Lung microvascular endothelial cell (primary cell): ENCODE data around the gene TASP1. TPM values are rescaled to one million over a fixed set of nuclear protein-coding genes. Genes with fewer than 3 reads are reported as not detected.
"Not testable (repeated sequence)": the region's sequence is repeated elsewhere in the genome, so short reads cannot be mapped to it uniquely, and the experiment has no call there.

Source experiments
- DNase-seq, 2 donors: peaks; one replicate each; pipeline versions ENCODE4 v3.0.0 to v3.0.0-alpha.2; 2010; ENCODE audit warnings: low read depth in 2 of 2
- total RNA-seq: library from RNA; depleted of rRNA; stranded (reverse); fragments of >200 nt; gene quantifications from 2 replicates; pipeline ENCODE4 v1.2.1, GENCODE V29; 2014

TASP1 gene
- total RNA-seq, 1 donor from 2014 or later: 6.5 TPM

GRCh38 chr20:13648291-13649228 lies 9.8 kb upstream of the TASP1 start:
- DNase-seq: no peak

DNA sequence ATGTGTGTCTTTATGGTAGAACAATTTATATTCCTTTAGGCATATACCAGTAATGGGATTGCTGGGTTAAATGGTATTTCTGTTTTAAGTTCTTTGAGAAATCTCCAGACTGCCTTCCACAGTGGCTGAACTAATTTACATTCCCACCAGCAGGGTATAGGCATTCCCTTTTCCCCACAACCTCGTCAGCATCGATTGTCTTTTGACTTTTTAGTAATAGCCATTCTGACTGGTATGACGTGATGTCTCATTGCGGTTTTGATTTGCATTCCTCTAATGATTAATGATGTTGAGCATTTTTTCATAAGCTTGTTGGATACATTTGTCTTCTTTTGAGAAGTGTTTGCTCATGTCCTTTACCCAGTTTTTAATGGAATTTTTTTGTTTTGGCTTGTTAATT lies 5.3 kb upstream of the TASP1 start:
- DNase-seq: peak in 1 of 2 donors; percentile 7

- DNase-seq: peak in 1 of 2 donors; percentile 4
Measured at GRCh38 chr20:13639150-13639497, 392 bp upstream of the TASP1 start.

- DNase-seq: peak in 1 of 2 donors; percentile 24
Measured at GRCh38 chr20:13638162-13638495, 603 bp downstream of the TASP1 start.

GRCh38 chr20:13632431-13632830 lies 6.3 kb downstream of the TASP1 start:
- no peak for DNase-seq

- peak in 1 of 2 donors; percentile 43 for DNase-seq
Measured at GRCh38 chr20:13627525-13627924, 11.2 kb downstream of the TASP1 start.

DNA sequence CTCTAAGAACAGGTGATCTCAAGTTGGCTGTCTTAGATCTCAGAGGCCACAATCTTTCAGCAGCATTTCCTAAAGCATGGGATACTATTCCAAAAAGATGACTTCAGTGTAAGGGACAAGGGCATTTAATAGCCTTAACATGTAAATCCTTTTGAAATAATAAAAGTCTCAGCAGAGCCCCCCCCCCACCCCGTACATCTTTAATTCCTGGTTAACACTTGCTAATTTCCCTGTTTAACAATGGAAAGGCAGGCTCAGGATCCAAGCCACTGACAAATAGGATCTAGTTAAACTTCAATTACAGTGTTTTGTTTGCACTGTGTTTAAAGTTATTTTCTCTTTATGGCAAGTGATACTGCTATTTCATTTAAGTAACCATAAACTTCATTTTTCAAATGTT lies 12.0 kb downstream of the TASP1 start:
- DNase-seq: no peak

- no peak for DNase-seq
Measured at GRCh38 chr20:13625304-13625979, 13.3 kb downstream of the TASP1 start.

DNA sequence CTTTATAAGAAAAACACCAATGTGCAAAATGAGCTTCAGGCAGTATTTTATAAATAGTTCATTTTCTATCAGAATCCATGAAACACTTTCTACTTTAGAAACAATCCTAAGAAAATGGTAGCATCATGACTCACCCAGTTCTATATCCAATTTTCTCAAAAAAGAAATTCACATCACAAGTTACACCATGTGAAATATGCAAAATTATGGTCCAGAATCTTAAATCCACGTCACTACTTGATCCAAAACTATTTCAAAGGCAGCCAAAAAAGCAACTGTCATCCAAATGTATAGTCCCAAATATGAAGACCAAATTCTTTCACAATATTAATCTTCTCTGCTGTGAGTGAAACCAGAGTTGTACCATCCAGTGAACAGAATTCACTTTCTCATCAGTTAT lies 19.3 kb downstream of the TASP1 start:
- DNase-seq: not testable (repeated sequence)

GRCh38 chr20:13618456-13618855 lies 20.3 kb downstream of the TASP1 start:
- not testable (repeated sequence) for DNase-seq

GRCh38 chr20:13617585-13617984 lies 21.1 kb downstream of the TASP1 start:
- not testable (repeated sequence) for DNase-seq

GRCh38 chr20:13616713-13617112 lies 22.0 kb downstream of the TASP1 start:
- DNase-seq: not testable (repeated sequence)

DNA sequence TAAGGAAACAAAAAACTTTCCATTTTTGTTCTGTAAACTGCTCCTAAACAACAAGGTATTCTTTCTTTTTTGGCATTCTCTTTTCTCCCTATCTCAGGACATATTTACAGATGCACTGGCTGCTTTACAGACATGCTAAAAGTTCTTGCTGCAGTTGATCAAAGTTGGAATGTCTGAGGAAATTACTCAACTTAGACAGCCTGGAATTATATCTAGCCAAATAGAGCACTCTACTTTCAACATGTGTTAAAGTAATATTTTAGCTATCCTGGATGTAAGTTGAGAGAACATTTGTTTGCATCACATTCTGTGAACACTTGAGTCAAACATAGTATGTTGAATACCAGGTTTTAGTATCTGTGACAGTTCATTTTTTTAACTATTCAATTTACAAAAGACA lies 24.8 kb downstream of the TASP1 start:
- peak; percentile 1 to 10 for DNase-seq

- DNase-seq: no peak
Measured at GRCh38 chr20:13611611-13612125, 27.1 kb downstream of the TASP1 start.

GRCh38 chr20:13610184-13610583 lies 28.5 kb downstream of the TASP1 start:
- no peak for DNase-seq

DNA sequence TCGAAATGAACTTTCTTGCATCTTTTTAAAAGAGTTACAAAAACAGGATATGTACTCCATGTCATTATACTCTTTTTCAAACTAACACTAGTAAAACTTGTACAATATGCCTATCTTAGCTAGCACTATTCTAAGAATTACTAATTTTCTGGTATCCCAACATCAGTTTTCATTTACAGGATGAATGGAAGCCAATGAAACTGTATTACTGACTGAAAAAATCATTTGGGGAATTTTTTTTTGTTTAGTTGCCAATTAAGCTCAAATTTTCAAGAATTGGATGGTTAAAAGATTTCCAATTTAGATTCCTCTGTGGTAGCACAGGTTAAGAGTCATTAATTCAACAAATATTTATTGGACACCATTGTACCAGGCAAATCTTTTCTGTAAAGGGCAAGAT lies 30.7 kb downstream of the TASP1 start:
- DNase-seq: no peak

DNA sequence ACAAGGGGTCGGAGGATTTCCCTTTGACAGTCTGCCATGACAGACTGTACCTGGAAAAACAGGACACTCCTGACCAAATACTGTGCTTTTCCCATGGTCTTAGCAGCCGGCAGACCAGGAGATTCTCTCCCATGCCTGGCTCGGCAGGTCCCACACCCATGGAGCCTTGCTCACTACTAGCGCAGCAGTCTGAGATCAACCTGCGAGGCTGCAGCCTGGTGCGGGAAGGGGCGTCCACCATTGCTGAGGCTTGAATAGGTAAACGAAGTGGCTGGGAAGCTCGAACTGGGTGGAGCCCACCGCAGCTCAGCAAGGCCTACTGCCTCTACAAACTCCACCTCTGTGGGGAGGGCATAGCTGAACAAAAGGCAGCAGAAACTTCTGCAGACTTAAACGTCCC lies 45.3 kb downstream of the TASP1 start:
- DNase-seq: not testable (repeated sequence)

DNA sequence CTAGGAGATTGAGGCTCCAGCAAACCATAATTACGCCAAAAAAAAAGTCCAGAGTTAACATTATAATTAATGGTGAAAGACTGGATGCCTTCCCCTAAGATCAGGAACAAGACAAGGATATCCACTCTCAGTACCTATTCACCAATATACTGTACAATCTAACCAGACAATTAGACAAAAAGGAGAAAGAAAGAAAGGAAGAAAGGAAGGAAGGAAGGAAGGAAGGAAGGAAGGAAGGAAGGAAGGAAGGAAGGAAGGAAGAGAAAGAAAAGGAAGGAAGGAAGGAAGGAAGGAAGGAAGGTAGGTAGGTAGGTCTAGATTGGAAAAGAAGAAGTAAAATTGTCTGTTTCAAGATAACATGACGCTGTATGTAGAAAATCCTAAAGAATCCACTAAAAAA lies 50.7 kb downstream of the TASP1 start:
- DNase-seq: no peak

GRCh38 chr20:13587370-13587769 lies 51.4 kb downstream of the TASP1 start:
- DNase-seq: no peak

GRCh38 chr20:13586133-13586532 lies 52.6 kb downstream of the TASP1 start:
- DNase-seq: no peak

DNA sequence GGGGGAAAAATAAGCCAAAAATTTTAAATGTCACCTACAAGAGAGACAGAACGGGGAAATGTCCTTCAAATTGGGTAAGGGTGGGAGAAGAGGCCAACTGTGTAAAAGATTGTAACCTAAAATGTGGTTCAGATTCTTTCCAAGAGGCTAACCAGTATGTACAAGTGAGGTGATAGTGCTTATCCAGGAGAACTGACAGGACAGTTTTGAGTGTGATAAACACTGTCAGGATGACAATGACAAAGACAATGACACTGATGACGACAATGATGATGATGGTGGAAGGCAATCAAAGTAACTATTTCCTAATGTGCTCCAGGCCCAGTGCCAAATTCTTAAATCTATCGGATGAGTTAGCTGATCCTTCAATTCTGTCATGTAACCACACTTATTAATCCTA lies 57.3 kb downstream of the TASP1 start:
- DNase-seq: peak in 1 of 2 donors; percentile 4

DNA sequence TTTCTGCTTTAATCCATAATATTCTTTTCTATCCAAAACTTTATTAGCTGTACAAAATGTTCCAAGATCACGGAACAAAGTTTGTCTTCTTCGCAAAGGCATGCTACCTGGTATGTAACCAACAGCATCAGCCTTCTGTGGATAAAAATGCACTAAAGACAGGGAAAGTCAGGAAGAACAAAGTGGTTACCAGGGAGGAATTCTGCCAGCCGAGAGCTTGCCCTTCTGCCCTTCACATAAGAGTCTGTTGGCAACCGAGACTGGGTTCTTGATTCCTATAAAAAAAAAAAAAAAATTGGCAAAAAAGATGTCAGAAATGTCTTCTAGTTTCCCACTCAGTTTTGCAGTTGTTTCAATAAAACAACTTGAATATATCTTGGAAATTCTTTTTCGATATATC lies 58.0 kb downstream of the TASP1 start:
- DNase-seq: no peak

GRCh38 chr20:13574071-13574470 lies 64.7 kb downstream of the TASP1 start:
- no peak for DNase-seq
